HepG2 (cell line): ENCODE data around the gene OAS1. TPM values are rescaled to one million over a fixed set of nuclear protein-coding genes. Genes with fewer than 3 reads are reported as not detected.

ENCODE experiments used
- ATAC-seq: fragments of 200-7000 bp; cut with Tn5 transposase; 3 replicates; pipeline ENCODE4 v1.9.1; 2020; ENCODE audit warnings: mild to moderate bottlenecking, moderate library complexity
- BruUV-seq: library from RNA; stranded (reverse); fragments of 400-500 nt; replicated peaks from 2 replicates; lab custom pipeline; 2021; lab: Mats Ljungman, UMichigan
- CTCF ChIA-PET: fragments of 300-600 bp; formaldehyde crosslinking; extraction: SDS; loops from one replicate; lab custom pipeline; 2021; ENCODE audit warnings: low total read pairs, inconsistent platforms, low intra/inter-chr PET ratio; lab: Yijun Ruan, JAX
- POLR2A ChIA-PET: fragments of 350-600 bp; sonication (Branson Sonifier 250); formaldehyde crosslinking; loops from one replicate; lab custom pipeline; 2020; ENCODE audit warnings: antibody characterized with exemption, inconsistent platforms; lab: Yijun Ruan, JAX
- DNase-seq: peaks from one replicate; pipeline ENCODE4 v3.0.0-alpha.2; 2015; ENCODE audit warnings: low spot score
- FAIRE-seq: peaks from 3 replicates; lab custom pipeline; 2011; peaks lifted over from hg19 to GRCh38; lab: Jason Lieb, UNC
- H2AFZ ChIP-seq: one replicate; pipeline ENCODE4 v1.6.1; 2011; ENCODE audit warnings: low read length, inconsistent platforms
- H3K27ac ChIP-seq: fragments of 300-600 bp; 3 replicates; pipeline ENCODE4 v1.8.0; 2011; ENCODE audit warnings: mixed run types, mild to moderate bottlenecking, mixed read lengths, low read length, inconsistent platforms; ENCODE audit not compliant: insufficient read depth; ENCODE audit errors: extremely low read length
- H3K27me3 ChIP-seq, 2 experiments: fragments of 200-600 bp in 1 of 2; 2 replicates in 1 of 2; 3 replicates in 1 of 2; pipeline versions ENCODE4 v1.6.0 to v1.8.0; 2011; ENCODE audit warnings: low read length in 2 of 2, mild to moderate bottlenecking in 2 of 2, moderate library complexity in 2 of 2, inconsistent platforms in 1 of 2; ENCODE audit not compliant: insufficient read depth in 2 of 2, control insufficient read depth in 1 of 2
- H3K36me3 ChIP-seq, 2 experiments: fragments of 200-600 bp in 1 of 2; replicated peaks in 1 of 2; 2 replicates in 1 of 2; 3 replicates in 1 of 2; pipeline versions ENCODE4 v1.5.1 to v1.8.0; 2011; ENCODE audit warnings: low read length in 2 of 2, inconsistent platforms in 1 of 2; ENCODE audit not compliant: insufficient read depth in 2 of 2, control insufficient read depth in 1 of 2
- H3K4me1 ChIP-seq: 2 replicates; pipeline ENCODE4 v1.5.1; 2012; ENCODE audit warnings: low read length, inconsistent platforms; ENCODE audit not compliant: insufficient read depth
- H3K4me2 ChIP-seq: 2 replicates; pipeline ENCODE4 v1.6.0; 2011; ENCODE audit warnings: low read depth, low read length, inconsistent platforms
- H3K4me3 ChIP-seq, 3 experiments: fragments of 200-600 bp in 1 of 3; sonication (generic), shearing (Covaris generic) in 1 of 3; replicated peaks in 1 of 3; 2 replicates each; pipeline ENCODE4 v1.5.1; 2011 to 2016; ENCODE audit warnings: low read length in 3 of 3, inconsistent platforms in 2 of 3, low read depth in 2 of 3, mild to moderate bottlenecking in 2 of 3, control low read depth in 1 of 3, mixed read lengths in 1 of 3; ENCODE audit not compliant: insufficient read depth in 1 of 3
- H3K79me2 ChIP-seq: one replicate; pipeline ENCODE4 v1.6.1; 2011; ENCODE audit warnings: low read length, inconsistent platforms; ENCODE audit not compliant: insufficient read depth
- H3K9ac ChIP-seq: 2 replicates; pipeline ENCODE4 v1.6.0; 2011; ENCODE audit warnings: mild to moderate bottlenecking, low read depth, low read length, inconsistent platforms; ENCODE audit not compliant: insufficient read depth
- H3K9me3 ChIP-seq: 2 replicates; pipeline ENCODE4 v1.5.1; 2012; ENCODE audit warnings: mild to moderate bottlenecking, low read length
- H4K20me1 ChIP-seq: 2 replicates; pipeline ENCODE4 v1.6.0; 2011; ENCODE audit warnings: inconsistent platforms, mild to moderate bottlenecking, low read length, moderate library complexity; ENCODE audit not compliant: insufficient read depth
- CCDC6 ChIP-seq: sonication (generic); formaldehyde crosslinking; IDR thresholded peaks from 2 replicates; pipeline ENCODE4 v1.8.1; 2022; ENCODE audit warnings: mild to moderate bottlenecking, missing genetic modification reagents, moderate library complexity
- EEA1 ChIP-seq: sonication (generic); formaldehyde crosslinking; IDR thresholded peaks from 2 replicates; pipeline ENCODE4 v1.5.1; 2020; ENCODE audit warnings: mild to moderate bottlenecking, missing genetic modification reagents, borderline replicate concordance
- FOXC1 ChIP-seq: sonication (generic); formaldehyde crosslinking; IDR thresholded peaks from 2 replicates; pipeline ENCODE4 v1.8.0; 2022; ENCODE audit warnings: mild to moderate bottlenecking, missing genetic modification reagents, borderline replicate concordance
- MAFK ChIP-seq, 2 experiments: IDR thresholded peaks in 1 of 2; conservative IDR thresholded peaks in 1 of 2; 2 replicates each; pipeline ENCODE4 v1.6.1; 2011; ENCODE audit warnings: improper control_type of control experiment in 2 of 2, low read length in 2 of 2
- MIER3 ChIP-seq: IDR thresholded peaks from 2 replicates; pipeline ENCODE4 v1.6.1; 2016; ENCODE audit warnings: missing compliant biosample characterization, borderline replicate concordance
- RNF219 ChIP-seq: sonication (generic); formaldehyde crosslinking; IDR thresholded peaks from 2 replicates; pipeline ENCODE4 v1.5.0; 2020; ENCODE audit warnings: mild to moderate bottlenecking, missing genetic modification reagents
- SMARCE1 ChIP-seq: fragments of 450-650 bp; IDR thresholded peaks from 2 replicates; pipeline ENCODE4 v1.6.1; 2017; ENCODE audit warnings: borderline replicate concordance
- ZBTB3 ChIP-seq: sonication (generic); formaldehyde crosslinking; IDR thresholded peaks from 2 replicates; pipeline ENCODE4 v1.4.0; 2020; ENCODE audit warnings: low read depth, mild to moderate bottlenecking, moderate library complexity, missing genetic modification reagents, borderline replicate concordance
- ZNF296 ChIP-seq: sonication (generic); formaldehyde crosslinking; conservative IDR thresholded peaks from 2 replicates; pipeline ENCODE4 v1.5.0; 2020; ENCODE audit warnings: mild to moderate bottlenecking, missing genetic modification reagents
- ZNF550 ChIP-seq: sonication (generic); formaldehyde crosslinking; IDR thresholded peaks from 2 replicates; pipeline ENCODE4 v1.4.0; 2020; ENCODE audit warnings: mild to moderate bottlenecking, missing genetic modification reagents, borderline replicate concordance
- ZNF570 ChIP-seq: sonication (generic); formaldehyde crosslinking; IDR thresholded peaks from 2 replicates; pipeline ENCODE4 v1.4.0; 2020; ENCODE audit warnings: mild to moderate bottlenecking, missing genetic modification reagents, borderline replicate concordance
- ZNF605 ChIP-seq: sonication (generic); formaldehyde crosslinking; IDR thresholded peaks from 2 replicates; pipeline ENCODE4 v1.8.0; 2022; ENCODE audit warnings: mild to moderate bottlenecking, missing genetic modification reagents
- WGBS: methylation state at CpG from one replicate; pipeline ENCODE4 v1.1.6; 2017; ENCODE audit warnings: low lambda C conversion rate; 5-methylcytosine and 5-hydroxymethylcytosine counted together
- in situ Hi-C: cut with HindIII; loops from 2 replicates; pipeline ENCODE4 v1.10.0; 2017; ENCODE audit warnings: low pct_unique_long_range_greater_than_20kb; ENCODE audit not compliant: extremely low pct_ligation_motif_present
- intact Hi-C: fragments of 100-400 bp; cut with micrococcal nuclease; formaldehyde crosslinking; loops from one replicate; pipeline ENCODE4 v1.10.0; 2022; ENCODE audit not compliant: unreplicated experiment
- polyA plus RNA-seq, 8 experiments: library from polyadenylated mRNA; depleted of rRNA in 3 of 8; stranded (reverse) in 7 of 8; unstranded in 1 of 8; fragments of >200 nt; fragmentation: Illumina TruSeq in 4 of 8; extraction: Trizol in 4 of 8; gene quantifications; 2 replicates each; pipeline versions ENCODE4 v1.2.1 to v1.2.3, GENCODE V29; 2011 to 2016; ENCODE audit warnings: low read depth in 4 of 8, missing spikeins in 1 of 8, mixed read lengths in 1 of 8; ENCODE audit not compliant: insufficient read depth in 1 of 8
- total RNA-seq, 5 experiments: library from RNA; depleted of rRNA; stranded (reverse); fragments of >200 nt; fragmentation: Illumina TruSeq; extraction: Trizol; gene quantifications; 2 replicates each; pipeline ENCODE4 v1.2.3, GENCODE V29; 2016; ENCODE audit warnings: low read depth in 1 of 5
- TF ChIP-seq, protein P1 (sequence below), 2 experiments: sonication (generic) in 1 of 2; formaldehyde crosslinking in 1 of 2; IDR thresholded peaks; 2 replicates each; pipeline versions ENCODE4 v1.4.0 to v1.6.1; 2018 to 2020; ENCODE audit warnings: missing genetic modification reagents in 2 of 2, borderline replicate concordance in 1 of 2, low read depth in 1 of 2, mild to moderate bottlenecking in 1 of 2, missing biosample characterization in 1 of 2

OAS1 gene
- total and polyA plus RNA-seq, 2 of the 13 experiments (the other 11 are each of a cell fraction or from before 2014, with no cell fraction given) = 6.5 to 10.6 TPM

DNA sequence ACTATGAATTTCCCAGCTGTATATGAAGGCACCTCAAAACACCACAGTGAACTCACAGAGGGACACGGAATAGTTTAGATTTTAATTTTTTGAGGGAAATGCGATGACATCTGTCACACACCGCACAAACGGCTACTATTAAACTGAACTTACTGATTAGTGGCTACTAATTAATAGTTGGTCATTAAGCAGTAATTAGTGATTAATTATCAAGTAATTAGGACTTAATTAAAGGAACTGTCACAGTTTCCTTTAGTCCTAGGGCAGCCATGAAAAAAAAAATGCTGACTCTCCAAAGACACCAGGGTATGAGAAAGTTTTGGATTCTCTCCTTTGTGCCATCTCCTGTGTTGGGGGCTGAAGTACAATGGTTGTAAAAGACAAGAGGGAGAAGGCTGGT lies 2.9 kb downstream of the OAS1 start:
- ATAC-seq = no peak

DNA sequence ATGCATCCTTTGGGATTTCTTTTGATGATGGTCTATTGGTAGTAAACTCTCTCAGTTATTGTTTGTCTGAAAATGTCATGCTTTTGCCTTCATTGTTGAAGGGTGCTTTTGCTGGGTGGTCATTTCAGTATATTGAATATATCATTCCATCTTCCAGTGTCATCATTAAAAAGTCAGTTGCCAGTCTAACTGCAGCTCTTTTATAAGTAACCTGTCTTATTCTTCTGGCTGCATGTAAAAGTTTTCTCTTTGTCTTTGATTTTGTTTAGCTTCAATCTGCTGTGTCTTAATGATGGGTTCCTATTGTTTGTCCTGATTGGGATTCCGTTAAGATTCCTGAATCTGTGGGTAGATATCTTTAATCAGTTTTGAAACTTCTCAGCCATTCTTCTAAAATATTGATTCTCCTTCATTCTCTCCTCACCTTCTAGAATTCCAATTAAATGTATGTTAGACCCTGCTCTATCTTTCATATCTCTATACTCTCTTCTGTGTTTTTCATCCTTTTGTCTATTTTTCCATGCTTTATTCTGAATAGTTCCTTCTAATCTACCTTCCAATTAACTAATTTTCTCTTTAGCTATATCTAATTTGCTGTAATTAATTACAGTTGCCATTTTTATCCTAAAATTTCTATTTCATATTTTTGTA lies 6.4 kb downstream of the OAS1 start:
- Histone ChIP-seq H3K4me1 (peaks cover 7% of the 10 kb centered on the region; the same call in 1 of the 2 replicates), H3K27me3 (no peaks in the 10 kb centered on the region), H3K9ac (no peak overlapping the region), H3K79me2 (no peaks in the 10 kb centered on the region), H3K9me3 (peaks cover 9% of the 10 kb centered on the region), H4K20me1 (no peaks in the 10 kb centered on the region), H3K36me3 (no peaks in the 10 kb centered on the region), H3K27ac (no peak overlapping the region), H3K4me3 (no peak overlapping the region), H3K4me2 (no peak overlapping the region), H2AFZ (no peak overlapping the region)
- ATAC-seq = no peak
- in situ Hi-C loops (no loop called here), intact Hi-C loops (no loop called here)
- no peak for FAIRE-seq
- TF ChIP-seq MIER3 (CRISPR knock-in tag) = no peak
- TF ChIP-seq SMARCE1 = no peak
- TF ChIP-seq ZNF550 = no peak
- no peak for TF ChIP-seq RNF219 (CRISPR knock-in tag)
- no peak for TF ChIP-seq ZNF296 (CRISPR knock-in tag)
- no peak for TF ChIP-seq ZNF570 (CRISPR knock-in tag)
- no peak for TF ChIP-seq FOXC1 (CRISPR knock-in tag)
- WGBS = 90% methylated on average over 1 of the region's 1 CpG
- no TSS peak for BruUV-seq
- POLR2A ChIA-PET = no interaction called here
- no peak for DNase-seq
- CTCF ChIA-PET = no interaction called here

More for the DNA sequence above, 2.9 kb downstream of the OAS1 start:
- no peak overlapping the region for H3K4me3 ChIP-seq
- WGBS = 97% methylated on average over 4 of the region's 4 CpGs
- in situ Hi-C loops (no loop called here), intact Hi-C loops (no loop called here)
- DNase-seq (no peak), FAIRE-seq (no peak)
- peaks cover 32% of the 10 kb centered on the region for H3K4me1 ChIP-seq
- H2AFZ ChIP-seq = no peak overlapping the region
- no peaks in the 10 kb centered on the region for H3K27me3 ChIP-seq
- H3K27ac ChIP-seq = no peak overlapping the region
- BruUV-seq = no TSS peak
- no peak overlapping the region for H3K9ac ChIP-seq
- no peaks in the 10 kb centered on the region for H3K79me2 ChIP-seq
- H3K9me3 ChIP-seq = peaks cover 10% of the 10 kb centered on the region
- POLR2A ChIA-PET = no interaction called here
- TF ChIP-seq CCDC6 (CRISPR knock-in tag) = no peak
- TF ChIP-seq MAFK (conservative IDR thresholded peaks at IDR 0.05 in 1 of 2, IDR thresholded peaks at IDR 0.05 in 1 of 2; ENCODE audit: low read length in 2 of 2) = peak; percentile 33 to 39; a peak in 2 of 4 replicates
- TF ChIP-seq ZBTB3 (CRISPR knock-in tag) = no peak
- TF ChIP-seq EEA1 (CRISPR knock-in tag) = no peak
- TF ChIP-seq, protein P1, sequence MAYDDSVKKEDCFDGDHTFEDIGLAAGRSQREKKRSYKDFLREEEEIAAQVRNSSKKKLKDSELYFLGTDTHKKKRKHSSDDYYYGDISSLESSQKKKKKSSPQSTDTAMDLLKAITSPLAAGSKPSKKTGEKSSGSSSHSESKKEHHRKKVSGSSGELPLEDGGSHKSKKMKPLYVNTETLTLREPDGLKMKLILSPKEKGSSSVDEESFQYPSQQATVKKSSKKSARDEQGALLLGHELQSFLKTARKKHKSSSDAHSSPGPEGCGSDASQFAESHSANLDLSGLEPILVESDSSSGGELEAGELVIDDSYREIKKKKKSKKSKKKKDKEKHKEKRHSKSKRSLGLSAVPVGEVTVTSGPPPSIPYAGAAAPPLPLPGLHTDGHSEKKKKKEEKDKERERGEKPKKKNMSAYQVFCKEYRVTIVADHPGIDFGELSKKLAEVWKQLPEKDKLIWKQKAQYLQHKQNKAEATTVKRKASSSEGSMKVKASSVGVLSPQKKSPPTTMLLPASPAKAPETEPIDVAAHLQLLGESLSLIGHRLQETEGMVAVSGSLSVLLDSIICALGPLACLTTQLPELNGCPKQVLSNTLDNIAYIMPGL (CRISPR knock-in tag; IDR thresholded peaks at IDR 0.05; ENCODE audit: borderline replicate concordance in 1 of 2, low read depth in 1 of 2) = no peak
- no peak for TF ChIP-seq ZNF605
- TF ChIP-seq, all 625 proteins: peak for 1
- Histone ChIP-seq H3K4me2 (no peak overlapping the region), H3K36me3 (no peaks in the 10 kb centered on the region), H4K20me1 (no peaks in the 10 kb centered on the region)
- CTCF ChIA-PET = no interaction called here
